GM18526 (cell line): ENCODE data around the gene PATE2.

Experiments used
- POLR2A ChIP-seq: IDR thresholded peaks from 3 replicates; pipeline ENCODE4 v1.6.1; 2011; ENCODE audit not compliant: insufficient read length; ENCODE audit errors: extremely low read depth

The PATE2 gene

GRCh38 chr11:125750629-125751028, 28.0 kb downstream of the PATE2 start:
- no peak for TF ChIP-seq POLR2A

GRCh38 chr11:125745979-125746378, 32.6 kb downstream of the PATE2 start, which contains the start of gene PATE1:
Gene PATE1 (plus strand): TSS chr11:125746279. CDS start chr11:125746305, 26 bp downstream.
- no peak for TF ChIP-seq POLR2A

GRCh38 chr11:125743681-125744080, 34.9 kb downstream of the PATE2 start:
- TF ChIP-seq POLR2A = no peak

GRCh38 chr11:125740617-125741016, 38.0 kb downstream of the PATE2 start:
- no peak for TF ChIP-seq POLR2A

- TF ChIP-seq POLR2A = no peak
Observed at GRCh38 chr11:125728969-125729368, 49.7 kb downstream of the PATE2 start.
